RWPE1 (cell line): ENCODE results near the gene BMP2K.

Source experiments
- CTCF ChIA-PET: fragments of 350-600 bp; sonication (Branson Sonifier 250); formaldehyde crosslinking; extraction: SDS; loops from one replicate; lab custom pipeline; 2021; lab: Yijun Ruan, JAX
- POLR2A ChIA-PET: fragments of 400-600 bp; formaldehyde crosslinking; extraction: SDS; loops from one replicate; lab custom pipeline; 2020; ENCODE audit warnings: antibody characterized with exemption; ENCODE audit not compliant: low non-redundant PET; lab: Yijun Ruan, JAX
- DNase-seq: peaks from one replicate; pipeline ENCODE4 v3.0.0; 2012; ENCODE audit warnings: low spot score
- H3K27ac ChIP-seq: fragments of 450-650 bp; 2 replicates; pipeline ENCODE4 v1.5.1; 2017
- TF ChIP-seq, protein P1 (sequence below): fragments of 450-650 bp; conservative IDR thresholded peaks from 2 replicates; pipeline ENCODE4 v1.5.1; 2017; ENCODE audit warnings: low read depth, mild to moderate bottlenecking

The BMP2K gene

DNA sequence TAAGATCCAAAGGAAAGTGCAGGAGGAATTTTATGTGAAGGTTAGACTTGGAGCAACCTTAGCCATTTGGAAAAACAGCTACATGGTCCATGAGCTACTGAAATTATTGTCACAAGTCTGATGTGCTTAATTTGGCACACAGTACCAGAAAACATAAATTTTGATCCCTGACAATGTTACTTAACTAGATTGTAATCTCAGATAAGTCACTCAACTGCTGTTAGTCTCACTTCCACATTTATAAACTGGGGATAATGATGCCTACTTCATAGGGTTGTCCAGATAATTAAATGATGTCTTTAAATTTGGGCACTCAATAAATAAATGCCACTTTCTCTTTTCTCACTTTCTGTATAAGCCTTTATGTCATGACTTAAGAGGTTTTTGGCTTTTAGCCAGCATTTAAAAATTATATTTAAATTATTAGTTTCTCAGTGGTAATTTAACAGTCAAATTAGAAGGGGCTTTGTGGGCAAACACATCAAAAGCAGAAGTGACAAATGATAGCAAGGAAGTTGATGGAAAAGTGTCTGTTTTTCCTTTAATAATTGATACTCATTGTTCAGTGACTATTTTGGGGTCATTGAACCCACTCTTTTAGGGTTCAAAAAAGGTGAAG, 104.8 kb downstream of the BMP2K start:
- ChIA-PET CTCF (interaction anchor here (0.6 kb wide), 1 partner anchor 30 kb away, joined by 5 read pairs; no protein-coding TSS in a partner anchor), POLR2A (no interaction called here)

DNA sequence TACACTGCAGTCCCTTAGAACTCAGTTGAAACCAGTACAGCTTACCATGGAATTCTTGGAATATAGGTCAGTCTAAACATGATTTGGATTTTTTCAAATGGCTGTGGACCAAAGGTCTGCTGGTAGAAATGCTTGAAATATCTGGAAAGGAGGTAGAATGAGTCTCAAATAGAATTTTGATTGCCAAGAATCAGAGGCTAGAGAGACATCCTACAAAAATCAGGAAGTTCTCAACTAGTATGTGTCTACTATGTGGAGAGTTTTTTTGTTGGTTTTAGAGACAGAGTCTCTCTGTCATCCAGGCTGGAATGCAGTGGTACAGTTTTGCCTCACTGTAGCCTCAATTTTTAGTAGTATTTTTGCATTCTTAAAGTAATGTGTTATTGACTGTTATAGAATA, 109.4 kb downstream of the BMP2K start:
- POLR2A ChIA-PET = no interaction called here
- H3K27ac ChIP-seq = no peak overlapping the region
- TF ChIP-seq, protein P1, sequence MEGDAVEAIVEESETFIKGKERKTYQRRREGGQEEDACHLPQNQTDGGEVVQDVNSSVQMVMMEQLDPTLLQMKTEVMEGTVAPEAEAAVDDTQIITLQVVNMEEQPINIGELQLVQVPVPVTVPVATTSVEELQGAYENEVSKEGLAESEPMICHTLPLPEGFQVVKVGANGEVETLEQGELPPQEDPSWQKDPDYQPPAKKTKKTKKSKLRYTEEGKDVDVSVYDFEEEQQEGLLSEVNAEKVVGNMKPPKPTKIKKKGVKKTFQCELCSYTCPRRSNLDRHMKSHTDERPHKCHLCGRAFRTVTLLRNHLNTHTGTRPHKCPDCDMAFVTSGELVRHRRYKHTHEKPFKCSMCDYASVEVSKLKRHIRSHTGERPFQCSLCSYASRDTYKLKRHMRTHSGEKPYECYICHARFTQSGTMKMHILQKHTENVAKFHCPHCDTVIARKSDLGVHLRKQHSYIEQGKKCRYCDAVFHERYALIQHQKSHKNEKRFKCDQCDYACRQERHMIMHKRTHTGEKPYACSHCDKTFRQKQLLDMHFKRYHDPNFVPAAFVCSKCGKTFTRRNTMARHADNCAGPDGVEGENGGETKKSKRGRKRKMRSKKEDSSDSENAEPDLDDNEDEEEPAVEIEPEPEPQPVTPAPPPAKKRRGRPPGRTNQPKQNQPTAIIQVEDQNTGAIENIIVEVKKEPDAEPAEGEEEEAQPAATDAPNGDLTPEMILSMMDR = no peak
- CTCF ChIA-PET = no interaction called here
- no peak for DNase-seq

More for the DNA sequence above, 104.8 kb downstream of the BMP2K start:
- TF ChIP-seq, protein P1 = no peak
- H3K27ac ChIP-seq = no peak overlapping the region
- DNase-seq = no peak

DNA sequence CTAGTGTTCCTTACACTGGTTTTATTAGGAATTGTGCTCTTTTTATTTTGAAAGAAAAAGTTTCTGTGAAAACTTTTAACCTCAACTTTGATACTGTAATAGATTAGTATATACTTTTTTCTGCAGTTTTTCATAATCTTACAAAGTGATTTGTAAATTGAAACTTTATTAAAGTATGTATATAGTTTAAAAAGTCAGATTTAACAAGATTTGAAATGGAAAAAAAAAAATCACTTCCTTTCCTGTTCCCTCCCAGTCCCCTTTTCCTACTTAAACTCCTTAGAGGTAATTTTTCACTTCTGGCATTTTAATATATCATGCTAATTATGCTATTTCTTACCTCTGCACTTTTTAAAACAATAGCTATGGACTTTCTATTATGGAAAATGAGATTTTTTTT, 113.8 kb downstream of the BMP2K start:
- ChIA-PET CTCF (interaction anchor here (0.7 kb wide), 1 partner anchor 290 kb away, joined by 5 read pairs; no protein-coding TSS in a partner anchor), POLR2A (no interaction called here)
- TF ChIP-seq, protein P1 = no peak
- no peak overlapping the region for H3K27ac ChIP-seq
- no peak for DNase-seq

DNA sequence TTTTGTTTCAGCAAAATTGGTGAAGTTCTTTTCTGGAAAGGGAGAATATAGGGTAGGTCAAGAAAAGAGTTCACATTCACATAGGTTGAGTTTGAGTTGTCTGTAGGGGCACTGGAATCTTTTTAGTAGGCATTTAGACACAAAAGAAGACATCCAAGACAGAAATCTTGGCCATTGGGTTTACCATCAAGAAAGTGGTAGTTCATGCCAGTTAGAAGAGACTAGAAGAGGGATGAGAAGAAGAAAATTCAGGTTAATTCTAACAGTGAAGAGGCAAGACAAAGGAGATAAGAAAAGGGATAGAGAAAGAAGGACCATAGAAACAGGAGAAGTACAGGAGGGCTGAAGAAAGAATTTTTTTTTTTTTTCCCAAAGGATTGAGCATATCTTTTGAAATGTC, 123.2 kb downstream of the BMP2K start:
- H3K27ac ChIP-seq = no peak overlapping the region
- DNase-seq = no peak
- TF ChIP-seq, protein P1 = no peak
- ChIA-PET POLR2A (no interaction called here), CTCF (no interaction called here)

DNA sequence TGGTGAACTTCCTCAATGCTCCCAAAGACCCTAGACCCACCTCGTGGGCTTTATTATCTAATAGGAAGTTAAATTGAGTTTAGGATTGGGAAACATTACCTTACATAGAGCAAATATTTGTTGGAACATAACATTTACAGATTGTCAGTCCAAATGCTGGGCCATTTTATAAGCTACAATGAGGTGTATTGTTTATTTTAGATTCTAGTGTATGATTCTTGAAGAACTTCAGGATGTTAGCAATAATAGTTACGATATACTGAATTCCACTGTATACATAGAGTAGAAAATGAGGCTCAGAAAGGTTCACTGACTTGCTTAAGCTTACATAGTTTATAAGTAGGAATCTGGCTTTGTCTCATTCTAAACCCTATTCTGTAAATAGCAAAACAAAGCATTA, 125.7 kb downstream of the BMP2K start:
- TF ChIP-seq, protein P1 = no peak
- no peak for DNase-seq
- POLR2A ChIA-PET = no interaction called here
- H3K27ac ChIP-seq = no peak overlapping the region
- CTCF ChIA-PET = no interaction called here

DNA sequence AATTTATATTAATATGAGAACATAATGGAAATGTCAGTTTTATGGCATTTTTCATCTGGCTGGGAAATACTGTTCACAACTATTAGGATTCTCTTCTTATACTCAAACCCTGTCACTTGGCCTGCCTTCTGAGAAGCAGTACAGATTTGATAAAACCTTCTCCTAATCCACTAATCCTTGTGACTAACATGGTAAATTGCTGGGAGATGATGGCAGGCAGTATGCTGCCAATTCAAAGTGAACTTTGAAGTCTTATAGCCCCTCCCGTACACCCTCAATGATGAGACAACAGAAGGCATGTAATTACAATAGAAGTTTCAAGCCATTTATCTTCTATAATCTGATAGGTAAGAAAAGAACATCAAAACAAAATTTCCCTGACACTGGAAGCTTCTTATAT, 126.1 kb downstream of the BMP2K start:
- no peak overlapping the region for H3K27ac ChIP-seq
- TF ChIP-seq, protein P1 = no peak
- ChIA-PET CTCF (no interaction called here), POLR2A (no interaction called here)
- DNase-seq = no peak
